ENCODE data around the gene OR2AP1.
"Not testable (repeated sequence)": the region's sequence is repeated elsewhere in the genome, so short reads cannot be mapped to it uniquely, and the experiment has no call there.

OR2AP1 gene

DNA sequence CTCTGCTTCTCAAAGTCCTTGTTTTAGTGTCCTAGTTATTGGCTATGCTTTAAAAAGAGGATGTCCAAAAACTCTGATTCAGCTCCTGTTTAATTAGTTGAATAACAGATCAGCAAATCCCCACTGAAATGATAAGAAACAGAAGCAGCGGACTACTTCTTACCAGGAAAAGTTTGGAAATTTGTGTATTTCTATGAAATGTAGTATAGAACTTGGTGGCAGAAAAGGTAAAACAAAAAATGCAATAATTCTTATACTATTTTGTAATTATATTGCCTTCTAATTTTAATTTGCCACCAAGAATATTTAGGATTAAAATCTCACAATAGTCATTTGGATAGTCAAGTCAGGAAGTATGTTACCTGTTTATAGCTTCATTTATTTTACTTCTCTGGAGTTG is at the start of gene OR2AP1:
Gene OR2AP1, plus strand, starts transcription at position 301 of the 400 bp plus-strand sequence. CDS start 1,947 bp downstream, outside the sequence.
- DNase-seq (ENCODE audit: low read depth) = no peak

DNA sequence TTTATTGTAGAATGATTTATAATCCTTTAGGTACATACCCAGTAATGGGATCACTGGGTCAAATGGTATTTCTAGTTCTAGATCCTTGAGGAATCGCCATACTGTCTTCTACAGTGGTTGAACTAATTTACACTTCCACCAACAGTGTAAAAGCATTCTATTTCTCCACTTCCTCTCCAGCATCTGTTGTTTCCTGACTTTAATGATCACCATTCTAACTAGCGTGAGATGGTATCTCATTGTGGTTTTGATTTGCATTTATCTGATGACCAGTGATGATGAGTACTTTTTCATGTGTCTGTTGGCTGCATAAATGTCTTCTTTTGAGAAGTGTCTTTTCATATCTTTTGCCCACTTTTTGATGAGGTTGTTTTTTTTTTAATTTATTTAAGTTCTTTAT is 24.0 kb upstream of the OR2AP1 start:
- not testable (repeated sequence) for DNase-seq (ENCODE audit: low read depth)

DNA sequence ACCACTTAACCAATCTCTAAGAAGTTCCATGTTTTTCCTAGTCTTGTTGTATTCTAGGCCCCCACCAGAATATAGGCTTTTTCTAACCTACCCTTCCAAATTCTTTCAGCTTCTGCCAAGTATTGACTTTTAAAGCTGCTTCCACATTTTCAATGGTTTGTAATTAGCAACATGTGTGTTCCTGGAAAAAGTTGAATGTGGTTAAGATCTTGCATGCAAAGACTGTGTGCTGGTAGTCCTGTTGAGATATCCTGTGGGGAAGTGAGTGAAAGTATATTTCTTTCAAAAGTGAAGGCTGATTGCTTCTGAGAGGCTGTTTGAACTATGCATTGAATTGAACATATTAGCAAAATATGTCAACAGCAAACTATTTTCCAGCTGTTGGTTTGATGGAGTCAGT is 23.5 kb upstream of the OR2AP1 start:
- DNase-seq (ENCODE audit: low read depth) = no peak

DNA sequence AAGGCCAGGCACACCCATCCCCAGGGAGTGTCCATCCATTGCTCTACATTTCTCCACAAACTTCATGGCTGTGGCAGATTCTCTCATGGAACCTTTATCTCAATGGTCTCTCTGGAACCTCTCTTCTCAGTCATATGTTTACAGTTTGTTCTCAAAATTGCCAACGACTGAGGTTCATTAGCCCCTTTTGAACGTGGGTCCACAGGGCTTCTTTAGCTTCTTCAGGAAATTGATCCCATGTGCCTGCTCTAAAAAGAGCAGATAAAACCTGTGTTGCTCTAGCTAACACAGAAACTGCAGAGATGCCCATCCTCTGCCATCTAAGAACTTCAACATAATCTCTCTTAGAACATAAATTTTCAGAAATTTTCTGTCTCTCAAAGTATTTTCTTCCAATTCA is 23.0 kb upstream of the OR2AP1 start, which contains the start of gene OR6C4:
Gene OR6C4, plus strand, starts transcription at position 301 of the 400 bp plus-strand sequence. CDS start 1,625 bp downstream, outside the sequence.
- DNase-seq (ENCODE audit: low read depth) = no peak

DNA sequence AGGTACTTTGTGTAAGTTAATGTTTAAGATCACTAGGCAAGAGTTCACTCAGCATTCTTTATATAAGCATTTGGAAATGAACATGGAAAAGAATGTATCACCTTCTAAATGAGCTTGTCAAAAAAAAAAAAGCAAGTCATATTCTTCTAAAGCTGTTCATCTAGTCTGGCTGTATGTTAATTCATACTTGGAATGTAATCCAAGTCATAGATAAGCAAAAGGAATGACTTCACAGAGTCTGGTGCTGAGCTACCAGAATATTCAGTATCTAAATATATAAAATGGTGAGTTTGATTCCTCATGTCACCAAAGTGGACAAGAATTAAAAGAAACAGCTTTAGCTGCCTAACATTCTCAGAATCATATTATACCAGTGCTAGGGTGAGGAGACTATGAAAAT is 18.0 kb upstream of the OR2AP1 start:
- DNase-seq (ENCODE audit: low read depth) = no peak

DNA sequence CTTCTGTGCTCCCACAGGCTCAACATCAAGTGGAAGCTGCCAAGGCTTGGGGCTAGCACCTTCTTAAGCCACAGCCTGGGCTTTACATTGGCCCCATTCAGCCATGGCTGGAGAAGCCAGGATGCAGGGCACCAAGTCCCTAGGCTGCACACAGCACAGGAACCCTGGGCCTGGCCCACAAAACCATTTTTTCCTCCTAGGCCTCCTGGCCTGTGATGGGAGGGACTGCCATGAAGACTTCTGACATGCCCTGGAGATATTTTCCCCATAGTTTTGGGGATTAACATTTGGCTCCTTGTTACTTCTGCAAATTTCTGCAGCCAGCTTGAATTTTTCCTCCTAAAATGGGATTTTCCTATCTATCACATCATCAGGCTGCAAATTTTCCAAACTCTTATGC is 2.2 kb upstream of the OR2AP1 start:
- DNase-seq (ENCODE audit: low read depth) = not testable (repeated sequence)

DNA sequence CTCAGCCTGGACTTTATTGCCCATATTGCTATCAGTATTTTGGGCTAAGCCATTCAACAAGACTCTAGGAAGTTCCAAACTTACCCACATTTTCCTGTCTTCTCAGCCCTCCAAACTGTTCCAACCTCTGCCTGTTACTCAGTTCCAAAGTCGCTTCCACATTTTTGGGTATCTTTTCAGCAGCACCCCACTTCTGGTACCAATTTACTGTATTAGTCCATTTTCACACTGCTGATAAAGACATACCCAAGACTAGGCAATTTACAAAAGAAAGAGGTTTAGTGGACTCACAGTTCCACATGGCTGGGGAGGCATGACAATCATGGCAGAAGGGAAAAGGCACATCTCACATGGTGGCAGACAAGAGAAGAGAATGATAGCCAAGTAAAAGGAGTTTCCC is 1.6 kb upstream of the OR2AP1 start:
- DNase-seq (ENCODE audit: low read depth) = not testable (repeated sequence)

DNA sequence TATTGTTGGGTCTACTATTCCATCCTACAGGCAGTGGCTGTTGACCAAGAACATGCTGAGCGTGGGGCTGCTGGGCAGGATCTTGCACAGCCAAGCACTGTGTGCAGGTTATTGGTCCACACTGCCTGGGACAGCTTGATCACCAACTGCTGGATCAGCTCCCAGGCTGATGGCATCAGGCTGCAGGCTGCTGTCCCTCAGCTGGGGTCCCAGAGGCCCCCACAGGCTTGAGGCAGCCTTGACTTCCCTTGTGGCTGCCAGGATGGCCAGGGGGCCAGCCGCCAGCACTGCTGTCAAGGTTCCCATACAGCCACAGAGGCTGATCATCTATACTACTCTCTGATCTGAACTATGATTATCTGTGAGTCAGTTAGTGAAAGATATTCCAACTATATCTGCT is 9.8 kb downstream of the OR2AP1 start:
- DNase-seq (ENCODE audit: low read depth) = no peak

DNA sequence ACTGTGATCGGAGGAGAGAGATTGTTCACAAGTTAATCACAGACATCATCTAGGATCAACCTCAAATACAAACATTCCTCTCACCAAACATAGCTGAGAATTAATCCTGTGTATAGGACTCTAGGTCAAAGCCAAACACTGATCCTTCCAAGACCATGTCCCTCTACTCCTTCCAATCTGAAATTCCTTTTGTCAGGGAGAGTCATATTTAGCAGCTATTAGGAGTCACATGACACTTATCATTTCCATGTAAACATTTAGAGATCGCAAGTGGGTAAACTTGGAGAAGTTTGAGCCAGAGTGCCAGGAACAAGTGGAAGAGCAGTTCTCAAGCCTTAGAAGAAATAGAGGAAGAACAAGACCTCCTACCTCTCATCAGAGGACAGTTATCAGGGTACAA is 13.5 kb downstream of the OR2AP1 start:
- no peak for DNase-seq (ENCODE audit: low read depth)

DNA sequence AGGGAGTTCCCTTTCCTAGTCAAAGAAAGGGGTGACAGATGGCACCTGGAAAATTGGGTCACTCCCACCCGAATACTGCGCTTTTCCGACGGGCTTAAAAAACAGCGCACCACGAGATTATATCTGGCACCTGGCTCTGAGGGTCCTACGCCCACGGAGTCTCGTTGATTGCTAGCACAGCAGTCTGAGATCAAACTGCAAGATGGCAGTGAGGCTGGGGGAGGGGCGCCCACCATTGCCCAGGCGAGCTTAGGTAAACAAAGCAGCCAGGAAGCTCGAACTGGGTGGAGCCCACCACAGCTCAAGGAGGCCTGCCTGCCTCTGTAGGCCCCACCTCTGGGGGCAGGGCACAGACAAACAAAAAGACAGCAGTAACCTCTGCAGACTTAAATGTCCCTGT is 17.9 kb downstream of the OR2AP1 start:
- not testable (repeated sequence) for DNase-seq (ENCODE audit: low read depth)

DNA sequence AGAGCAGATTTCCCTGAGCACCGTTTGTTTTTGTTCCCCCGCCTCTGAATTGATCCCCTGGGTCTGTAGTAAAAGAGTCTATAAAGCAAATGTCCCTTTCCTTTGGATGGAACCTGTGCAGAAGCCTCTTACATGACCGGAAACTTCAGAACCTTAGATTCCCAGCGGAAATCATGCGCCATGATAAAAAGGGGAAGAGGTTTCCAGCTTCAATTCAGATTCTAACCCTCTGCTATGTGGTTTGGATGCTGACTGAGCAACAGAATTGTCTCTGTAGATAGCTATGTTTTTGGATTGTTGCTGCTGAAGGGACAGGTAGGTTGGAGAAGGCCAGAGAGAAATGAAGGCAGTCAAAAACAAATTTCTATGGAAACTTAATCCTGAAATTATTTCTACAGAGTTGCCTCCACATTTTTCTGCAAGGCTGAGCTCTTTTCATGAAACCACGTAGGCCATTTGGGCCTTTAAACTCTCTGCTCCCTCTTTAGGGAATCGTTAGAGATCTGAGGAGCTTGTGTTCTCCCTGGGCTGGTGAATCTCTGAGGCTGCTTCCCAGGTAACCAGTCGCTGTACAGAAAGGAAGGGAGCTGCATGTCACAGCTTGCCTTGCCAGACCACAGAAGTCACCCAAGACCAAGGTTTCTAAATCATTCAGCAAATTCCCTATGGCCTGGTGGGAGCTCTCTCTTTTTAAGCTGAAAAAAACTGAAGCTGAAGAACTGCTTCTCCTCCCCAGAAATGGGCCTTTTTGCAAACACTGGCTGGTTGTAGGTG is 35.7 kb downstream of the OR2AP1 start:
- DNase-seq (ENCODE audit: low read depth) = no peak

DNA sequence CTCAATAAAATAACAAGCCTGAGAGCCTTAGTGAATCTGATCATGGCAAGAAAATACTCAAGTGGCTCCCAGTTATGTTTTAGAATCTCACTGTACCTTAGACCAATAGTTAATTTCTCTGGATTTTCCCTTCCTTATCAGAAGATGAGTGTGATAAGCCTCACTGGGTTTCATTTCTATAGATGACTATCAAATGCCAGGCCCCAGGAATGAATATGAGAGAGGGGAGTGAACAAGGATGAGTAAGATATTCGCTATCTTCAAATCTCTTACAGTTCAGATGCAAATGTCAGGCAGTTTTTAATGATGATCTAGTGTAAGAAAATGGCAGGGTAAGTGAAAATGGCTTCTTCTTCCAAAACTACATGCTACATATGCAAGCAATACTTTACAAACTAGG is 38.3 kb downstream of the OR2AP1 start:
- no peak for DNase-seq (ENCODE audit: low read depth)

DNA sequence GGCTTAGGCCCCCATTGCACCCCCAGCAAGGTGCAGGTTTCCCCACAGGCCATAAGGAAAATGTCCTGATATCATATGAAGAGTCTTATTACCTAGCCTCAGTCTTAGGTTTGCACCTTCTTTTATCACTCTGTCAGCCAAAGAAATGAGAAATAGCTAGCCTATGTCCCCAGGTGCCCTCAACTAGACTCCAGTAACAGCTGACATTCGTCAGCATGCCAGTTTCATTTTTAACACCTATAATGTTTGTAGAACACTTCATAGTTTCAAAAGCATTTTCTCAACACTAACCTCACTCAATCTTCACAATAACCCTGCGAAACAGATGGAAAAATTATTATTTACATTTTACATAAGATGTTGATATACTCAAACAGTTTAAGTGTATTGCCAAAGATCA is 40.4 kb downstream of the OR2AP1 start:
- DNase-seq (ENCODE audit: low read depth) = no peak

DNA sequence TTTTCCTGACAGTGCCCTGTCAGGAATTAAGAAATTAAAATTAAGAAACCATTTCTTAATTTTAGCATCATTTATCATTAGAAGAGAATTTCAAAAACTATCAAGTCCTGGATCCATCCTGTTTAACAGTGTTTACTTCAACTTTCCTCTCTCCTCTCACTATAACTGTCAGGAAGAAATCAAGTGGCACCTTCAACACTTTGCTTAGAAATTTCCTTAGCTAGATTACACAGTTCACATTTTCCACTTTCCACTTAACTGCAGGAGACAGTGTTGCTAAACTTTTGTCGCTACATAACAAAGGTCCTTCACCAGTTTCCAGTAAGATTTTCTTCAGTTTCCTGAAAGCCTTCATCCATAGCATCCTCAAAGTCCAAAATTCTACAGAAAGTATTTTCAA is 42.5 kb downstream of the OR2AP1 start:
- no peak for DNase-seq (ENCODE audit: low read depth)

DNA sequence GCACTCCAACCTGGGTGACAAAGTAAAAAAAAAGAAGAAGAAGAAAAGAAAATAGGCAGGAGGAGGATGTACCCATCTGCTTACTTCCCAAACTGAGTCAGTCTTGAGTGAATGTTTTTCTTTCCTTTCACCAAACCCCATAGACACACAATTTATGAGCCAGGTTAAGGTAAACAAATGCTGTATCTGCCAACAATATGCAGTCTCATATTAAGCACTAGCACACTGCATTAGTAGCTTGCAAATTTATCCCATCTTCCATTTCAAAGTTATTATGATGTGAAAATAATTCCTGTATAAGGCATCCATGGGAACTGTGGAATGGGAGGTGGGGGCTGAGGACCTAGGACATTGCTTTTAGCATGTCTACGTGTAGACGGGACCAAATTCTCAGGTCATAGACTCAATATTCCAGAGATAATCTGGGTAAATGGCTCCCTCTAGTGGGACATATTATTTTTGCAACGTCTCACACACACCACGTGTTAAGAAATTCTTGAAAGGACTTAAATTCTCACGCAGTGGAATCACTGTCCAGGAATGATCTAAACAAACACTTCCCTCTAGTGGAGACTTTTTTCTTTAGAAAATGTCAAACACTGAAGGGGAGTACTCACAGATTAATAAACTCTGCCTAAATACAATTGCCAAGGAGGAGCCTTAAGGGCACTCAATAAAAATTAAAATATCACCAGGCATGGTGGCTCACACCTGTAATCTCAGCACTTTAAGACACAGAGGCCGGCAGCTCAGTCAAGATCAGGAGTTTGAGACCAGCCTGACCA is 47.3 kb downstream of the OR2AP1 start:
- DNase-seq (ENCODE audit: low read depth) = peak; percentile 93

DNA sequence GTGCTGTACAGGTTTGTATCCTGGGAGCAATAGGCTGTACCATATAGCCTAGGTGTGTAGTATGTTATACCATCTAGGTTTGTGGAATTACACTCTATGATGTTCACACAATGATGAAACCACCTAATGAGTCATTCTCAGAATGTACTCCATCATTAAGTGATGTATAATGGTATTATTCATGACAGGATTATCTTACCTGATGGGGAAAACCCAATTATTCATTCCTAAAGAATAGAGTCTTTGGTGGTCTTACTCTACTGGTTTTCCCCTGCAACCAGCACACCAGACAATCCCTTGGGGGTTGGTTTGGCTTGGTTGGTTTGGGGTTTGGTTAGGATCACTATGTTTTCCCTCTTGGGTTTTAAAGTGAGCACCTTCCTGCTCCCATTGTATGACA is 51.8 kb downstream of the OR2AP1 start:
- no peak for DNase-seq (ENCODE audit: low read depth)

All from EH (cell line).